Trophoblast cell (in vitro differentiated cells and primary cell): ENCODE data around the gene CDH24.

Experiments used
- DNase-seq, 2 donors: peaks; one replicate each; pipeline ENCODE4 v3.0.0-alpha.2; 2016
- H2AFZ ChIP-seq: 2 replicates; pipeline ENCODE4 v1.6.1; 2013; ENCODE audit warnings: low read length, moderate library complexity, mild to moderate bottlenecking; ENCODE audit not compliant: insufficient read depth, poor library complexity
- H2AK5ac ChIP-seq: 2 replicates; pipeline ENCODE4 v1.6.1; 2013; ENCODE audit warnings: mild to moderate bottlenecking, low read length
- H2BK120ac ChIP-seq: 2 replicates; pipeline ENCODE4 v1.6.1; 2013; ENCODE audit warnings: low read length, mild to moderate bottlenecking, moderate library complexity; ENCODE audit not compliant: insufficient read depth, poor library complexity
- H2BK12ac ChIP-seq: 2 replicates; pipeline ENCODE4 v1.6.1; 2013; ENCODE audit warnings: mild to moderate bottlenecking, low read length, moderate library complexity
- H2BK5ac ChIP-seq: 2 replicates; pipeline ENCODE4 v1.6.1; 2013; ENCODE audit warnings: low read length, low read depth, moderate library complexity, mild to moderate bottlenecking; ENCODE audit not compliant: poor library complexity
- H3K14ac ChIP-seq: 2 replicates; pipeline ENCODE4 v1.6.1; 2013; ENCODE audit warnings: mild to moderate bottlenecking, low read length
- H3K18ac ChIP-seq: 2 replicates; pipeline ENCODE4 v1.6.1; 2013; ENCODE audit warnings: mild to moderate bottlenecking, low read length
- H3K23ac ChIP-seq: 2 replicates; pipeline ENCODE4 v1.6.1; 2013; ENCODE audit warnings: low read length
- H3K27ac ChIP-seq: 2 replicates; pipeline ENCODE4 v1.5.1; 2013; ENCODE audit warnings: low read depth, mild to moderate bottlenecking, inconsistent platforms, low read length, moderate library complexity
- H3K27me3 ChIP-seq: 2 replicates; pipeline ENCODE4 v1.6.1; 2013; ENCODE audit warnings: inconsistent platforms, mild to moderate bottlenecking, low read length, moderate library complexity; ENCODE audit not compliant: insufficient read depth
- H3K36me3 ChIP-seq, 2 experiments: 1 replicate in 1 of 2; 2 replicates in 1 of 2; pipeline ENCODE4 v1.6.1; 2013; ENCODE audit warnings: low read length in 2 of 2, mild to moderate bottlenecking in 2 of 2, moderate library complexity in 1 of 2; ENCODE audit not compliant: insufficient read depth in 2 of 2, control insufficient read depth in 1 of 2
- H3K4ac ChIP-seq: 2 replicates; pipeline ENCODE4 v1.6.1; 2013; ENCODE audit warnings: low read depth, mild to moderate bottlenecking, low read length, moderate library complexity
- H3K4me1 ChIP-seq, 2 experiments: 1 replicate in 1 of 2; 2 replicates in 1 of 2; pipeline ENCODE4 v1.6.1; 2013; ENCODE audit warnings: low read length in 2 of 2, mild to moderate bottlenecking in 2 of 2, moderate library complexity in 1 of 2; ENCODE audit not compliant: insufficient read depth in 2 of 2, control insufficient read depth in 1 of 2
- H3K4me2 ChIP-seq: 2 replicates; pipeline ENCODE4 v1.6.1; 2013; ENCODE audit warnings: inconsistent platforms, mild to moderate bottlenecking, low read length, moderate library complexity
- H3K4me3 ChIP-seq: 2 replicates; pipeline ENCODE4 v1.5.1; 2013; ENCODE audit warnings: mild to moderate bottlenecking, low read depth, low read length, inconsistent platforms
- H3K79me1 ChIP-seq: one replicate; pipeline ENCODE4 v1.6.1; 2013; ENCODE audit warnings: low read length
- H3K79me2 ChIP-seq: 2 replicates; pipeline ENCODE4 v1.6.1; 2013; ENCODE audit warnings: low read length, mild to moderate bottlenecking; ENCODE audit not compliant: control insufficient read depth, insufficient read depth, poor library complexity
- H3K9ac ChIP-seq: 2 replicates; pipeline ENCODE4 v1.6.1; 2013; ENCODE audit warnings: mild to moderate bottlenecking, low read length
- H3K9me3 ChIP-seq: 2 replicates; pipeline ENCODE4 v1.6.1; 2013; ENCODE audit warnings: low read depth, mild to moderate bottlenecking, control low read depth, inconsistent platforms, low read length; ENCODE audit not compliant: insufficient read depth
- H4K12ac ChIP-seq: 2 replicates; pipeline ENCODE4 v1.6.1; 2013; ENCODE audit warnings: low read depth, mild to moderate bottlenecking, low read length, moderate library complexity
- H4K8ac ChIP-seq: 2 replicates; pipeline ENCODE4 v1.6.1; 2013; ENCODE audit warnings: low read depth, mild to moderate bottlenecking, low read length, moderate library complexity
- H4K91ac ChIP-seq: one replicate; pipeline ENCODE4 v1.6.1; 2013; ENCODE audit warnings: low read depth, mild to moderate bottlenecking, low read length, moderate library complexity
- WGBS: extraction: QIAGEN DNeasy Blood & Tissue Kit; methylation state at CpG from one replicate; pipeline ENCODE4 v1.1.7; 2013; ENCODE audit warnings: missing lambda C conversion rate; ENCODE audit not compliant: insufficient read length, insufficient coverage; ENCODE audit errors: extremely low coverage; 5-methylcytosine and 5-hydroxymethylcytosine counted together

Gene CDH24

GRCh38 chr14:23053426-23053825, 3.9 kb downstream of the CDH24 start:
- no peak overlapping the region for H4K12ac ChIP-seq
- no peak overlapping the region for H2BK5ac ChIP-seq
- no peak overlapping the region for H4K8ac ChIP-seq

GRCh38 chr14:23052671-23053070, 4.6 kb downstream of the CDH24 start:
- Histone ChIP-seq H3K4me3 (no peak overlapping the region), H2AFZ (no peak overlapping the region), H3K36me3 (peaks cover 57 to 71% of the 10 kb centered on the region in 2 experiments), H2AK5ac (no peak overlapping the region), H3K9me3 (peaks cover 3% of the 10 kb centered on the region), H3K4me1 (peaks cover 3 to 10% of the 10 kb centered on the region in 2 experiments), H3K23ac (no peak overlapping the region), H4K8ac (no peak overlapping the region), H3K4ac (no peak overlapping the region), H3K79me1 (peaks cover 10% of the 10 kb centered on the region), H4K91ac (no peak overlapping the region), H4K12ac (no peak overlapping the region), H3K79me2 (peaks cover 4% of the 10 kb centered on the region), H2BK5ac (no peak overlapping the region), H3K27me3 (no peaks in the 10 kb centered on the region), H3K14ac (no peak overlapping the region), H3K4me2 (no peak overlapping the region), H3K18ac (no peak overlapping the region), H3K27ac (no peak overlapping the region), H3K9ac (no peak overlapping the region), H2BK120ac (no peak overlapping the region), H2BK12ac (no peak overlapping the region)
- no peak for DNase-seq
- no CpG with 5 or more reads among the region's 3 CpGs for WGBS

More at GRCh38 chr14:23053426-23053825, 3.9 kb downstream of the CDH24 start:
- no peak overlapping the region for H3K4me2 ChIP-seq
- no peak overlapping the region for H3K27ac ChIP-seq
- H2BK120ac ChIP-seq = no peak overlapping the region
- H3K36me3 ChIP-seq = peaks cover 52 to 66% of the 10 kb centered on the region in 2 experiments
- no peak overlapping the region for H2BK12ac ChIP-seq
- H3K18ac ChIP-seq = no peak overlapping the region
- peaks cover 3% of the 10 kb centered on the region for H3K9me3 ChIP-seq
- no peak overlapping the region for H3K4ac ChIP-seq
- H3K23ac ChIP-seq = no peak overlapping the region
- no peak overlapping the region for H4K91ac ChIP-seq
- H3K4me1 ChIP-seq = peaks cover 5 to 11% of the 10 kb centered on the region in 2 experiments
- H2AFZ ChIP-seq = no peak overlapping the region
- no peaks in the 10 kb centered on the region for H3K27me3 ChIP-seq
- no peak for DNase-seq
- H2AK5ac ChIP-seq = no peak overlapping the region
- H3K79me1 ChIP-seq = peaks cover 12% of the 10 kb centered on the region
- no CpG with 5 or more reads among the region's 10 CpGs for WGBS
- no peak overlapping the region for H3K14ac ChIP-seq
- no peak overlapping the region for H3K9ac ChIP-seq
- no peak overlapping the region for H3K4me3 ChIP-seq
- H3K79me2 ChIP-seq = peaks cover 6% of the 10 kb centered on the region

GRCh38 chr14:23052182-23052623, 5.1 kb downstream of the CDH24 start:
- no CpG with 5 or more reads among the region's 14 CpGs for WGBS
- Histone ChIP-seq H3K4me3 (no peak overlapping the region), H3K27me3 (no peaks in the 10 kb centered on the region)

GRCh38 chr14:23051141-23052057, 5.9 kb downstream of the CDH24 start:
- peaks cover 61 to 78% of the 10 kb centered on the region in 2 experiments for H3K36me3 ChIP-seq
- H3K4me1 ChIP-seq = peaks cover 3 to 10% of the 10 kb centered on the region in 2 experiments
- peaks cover 3% of the 10 kb centered on the region for H3K9me3 ChIP-seq
- H3K79me2 ChIP-seq = no peaks in the 10 kb centered on the region
- no peak overlapping the region for H3K4ac ChIP-seq
- no peaks in the 10 kb centered on the region for H3K27me3 ChIP-seq
- H3K18ac ChIP-seq = no peak overlapping the region
- no peak overlapping the region for H2AK5ac ChIP-seq
- no peak for DNase-seq
- H4K12ac ChIP-seq = no peak overlapping the region
- no peak overlapping the region for H2BK120ac ChIP-seq
- H3K23ac ChIP-seq = no peak overlapping the region
- no peak overlapping the region for H3K9ac ChIP-seq
- H3K14ac ChIP-seq = no peak overlapping the region
- no peak overlapping the region for H3K4me3 ChIP-seq
- no peak overlapping the region for H2AFZ ChIP-seq
- no peaks in the 10 kb centered on the region for H3K79me1 ChIP-seq
- no peak overlapping the region for H4K91ac ChIP-seq
- H3K4me2 ChIP-seq = no peak overlapping the region
- H4K8ac ChIP-seq = no peak overlapping the region
- WGBS = no CpG with 5 or more reads among the region's 5 CpGs
- no peak overlapping the region for H2BK12ac ChIP-seq
- no peak overlapping the region for H2BK5ac ChIP-seq
- no peak overlapping the region for H3K27ac ChIP-seq

More at GRCh38 chr14:23052182-23052623, 5.1 kb downstream of the CDH24 start:
- Histone ChIP-seq H3K9ac (no peak overlapping the region), H3K18ac (no peak overlapping the region), H3K79me2 (peaks cover 3% of the 10 kb centered on the region), H3K9me3 (peaks cover 3% of the 10 kb centered on the region), H2AFZ (no peak overlapping the region), H3K23ac (no peak overlapping the region), H3K36me3 (peaks cover 59 to 76% of the 10 kb centered on the region in 2 experiments), H3K4ac (no peak overlapping the region), H4K12ac (no peak overlapping the region), H2AK5ac (no peak overlapping the region), H3K14ac (no peak overlapping the region), H2BK5ac (no peak overlapping the region), H3K4me2 (no peak overlapping the region), H3K27ac (no peak overlapping the region), H3K4me1 (peaks cover 3 to 10% of the 10 kb centered on the region in 2 experiments), H2BK12ac (no peak overlapping the region), H2BK120ac (no peak overlapping the region), H3K79me1 (peaks cover 8% of the 10 kb centered on the region), H4K91ac (no peak overlapping the region), H4K8ac (no peak overlapping the region)
- DNase-seq = no peak
